SW 1271 (cell line): ENCODE results near the gene C14orf180.

Source experiments
- DNase-seq, 2 experiments: peaks; one replicate each; lab custom pipeline; 2025; lab: John Stamatoyannopoulos, UW

The C14orf180 gene

DNA sequence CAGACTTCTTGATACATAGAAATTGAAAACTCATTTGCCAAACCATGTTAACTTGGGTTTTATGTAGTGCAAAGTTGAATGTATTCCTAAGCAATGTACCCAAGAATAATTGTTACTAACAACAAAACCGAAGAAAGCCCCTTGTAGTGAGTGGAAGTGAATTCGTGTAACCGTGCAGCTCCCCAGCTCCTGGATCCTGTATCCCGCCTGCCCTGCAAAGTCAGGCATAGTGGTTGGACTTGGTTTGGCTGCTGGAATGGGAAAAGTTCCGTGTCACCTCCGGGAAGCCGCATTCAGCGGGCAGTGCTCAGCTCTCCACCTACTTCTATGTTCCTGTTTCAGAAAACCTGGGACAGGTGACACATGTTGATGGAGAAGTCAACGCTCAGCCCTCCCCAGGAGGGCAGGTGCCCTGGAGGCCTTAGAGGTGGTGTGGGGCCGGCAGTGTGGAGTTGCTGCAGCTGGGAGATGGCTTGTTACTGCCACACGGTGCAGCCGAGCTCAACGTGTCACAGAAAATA lies 29.2 kb upstream of the C14orf180 start:
- DNase-seq: no peak

DNA sequence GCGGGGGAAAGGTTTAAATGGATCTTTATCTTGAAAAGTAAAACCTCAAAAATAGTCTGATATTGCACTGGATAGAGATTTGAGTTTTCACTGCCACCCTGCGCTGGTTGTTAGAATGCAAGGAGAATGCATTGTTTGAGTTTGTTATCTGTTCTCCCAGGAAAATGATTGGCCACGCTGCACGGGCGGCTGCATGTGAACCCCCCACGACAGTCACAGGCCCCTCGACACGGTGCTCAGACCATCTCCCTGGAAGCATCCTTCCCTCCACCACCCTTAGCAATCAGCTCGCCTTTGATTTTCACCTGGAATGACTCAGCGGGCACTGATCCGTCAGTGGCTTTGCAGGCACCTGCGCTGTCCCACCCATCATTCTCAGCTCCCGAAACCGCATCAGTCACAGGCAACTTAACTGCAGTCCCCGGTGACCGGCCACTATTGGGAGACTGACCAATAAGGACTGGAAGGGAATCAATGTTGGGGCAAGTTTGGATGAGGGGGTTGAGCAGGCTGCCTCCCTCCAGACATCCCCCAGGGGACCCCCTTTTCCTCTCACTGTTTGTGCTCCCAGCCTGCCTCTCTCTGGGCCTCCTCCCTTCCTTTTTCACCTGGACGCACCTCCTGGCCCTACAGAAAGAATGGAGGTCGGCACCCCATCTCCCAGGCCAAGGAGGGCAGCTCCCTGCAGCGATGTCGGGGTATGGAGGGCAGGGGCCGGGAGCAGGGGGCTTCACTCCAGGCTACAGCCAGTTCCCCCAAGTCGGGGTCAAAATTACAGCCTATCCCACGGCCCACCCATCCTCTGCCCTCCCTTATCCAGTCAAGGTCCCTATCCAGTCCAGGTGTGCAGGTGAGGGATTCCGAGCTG lies 28.5 kb upstream of the C14orf180 start:
- DNase-seq: no peak

DNA sequence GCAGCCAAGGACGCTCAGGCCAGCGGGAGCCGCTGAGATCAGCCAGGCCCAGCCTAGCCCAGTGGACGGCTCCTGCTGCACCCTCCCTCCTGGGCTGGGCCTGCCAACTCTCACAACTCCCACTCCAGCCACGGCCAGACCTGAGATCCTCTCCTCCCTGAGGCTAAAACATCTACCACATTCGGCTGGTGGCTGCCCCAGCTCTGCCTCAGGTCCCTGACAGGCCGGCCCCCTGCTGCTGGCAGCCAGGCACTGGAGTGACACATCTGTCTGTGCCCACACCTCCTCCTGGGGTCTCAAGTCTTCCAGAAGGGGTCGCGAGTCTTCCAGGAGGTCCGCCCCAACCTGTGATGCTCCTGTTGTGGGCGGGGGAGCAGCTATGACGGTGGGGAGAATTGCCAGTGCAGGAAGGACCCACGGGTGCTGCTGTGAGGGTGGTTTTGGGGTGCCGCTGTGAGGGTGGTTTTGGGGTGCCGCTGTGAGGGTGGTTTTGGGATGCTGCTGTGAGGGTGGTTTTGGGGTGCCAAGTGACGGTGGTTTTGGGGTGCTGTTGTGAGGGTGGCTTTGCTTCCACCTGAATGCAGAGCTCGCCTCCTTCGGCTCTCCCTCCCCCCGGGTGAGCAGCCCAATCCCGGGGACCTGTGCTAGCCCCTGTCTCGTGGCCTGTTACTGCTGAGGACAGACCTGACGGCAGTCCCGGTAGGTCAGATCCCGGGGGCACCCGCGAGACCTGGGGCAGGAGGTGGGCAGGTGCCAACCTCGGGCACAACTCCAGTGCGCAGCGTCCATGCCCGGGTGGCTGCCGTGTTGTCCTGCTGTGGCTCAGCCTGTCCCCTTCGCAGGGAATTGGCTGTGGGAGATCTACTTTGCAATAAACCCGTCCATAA lies 27.5 kb upstream of the C14orf180 start:
- DNase-seq: no peak

DNA sequence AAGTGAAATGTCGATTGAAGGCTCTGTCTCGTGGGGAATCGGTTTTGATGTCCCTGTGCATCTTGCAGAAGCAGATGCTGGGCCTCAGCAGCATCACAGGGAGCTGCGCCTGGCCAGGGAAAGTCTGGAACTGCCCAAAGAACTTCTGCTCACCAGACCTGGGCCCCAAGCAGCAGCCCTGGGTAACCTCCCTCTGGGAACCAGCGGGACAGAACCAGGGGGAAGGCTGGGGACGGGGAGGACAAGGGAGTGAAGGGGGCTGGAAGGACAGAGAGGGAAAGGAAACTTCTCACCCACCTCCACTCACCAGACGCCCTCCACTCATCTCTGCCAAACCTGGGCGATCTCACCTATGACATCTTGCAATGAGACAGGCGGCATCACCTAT lies 26.8 kb upstream of the C14orf180 start:
- no peak for DNase-seq

DNA sequence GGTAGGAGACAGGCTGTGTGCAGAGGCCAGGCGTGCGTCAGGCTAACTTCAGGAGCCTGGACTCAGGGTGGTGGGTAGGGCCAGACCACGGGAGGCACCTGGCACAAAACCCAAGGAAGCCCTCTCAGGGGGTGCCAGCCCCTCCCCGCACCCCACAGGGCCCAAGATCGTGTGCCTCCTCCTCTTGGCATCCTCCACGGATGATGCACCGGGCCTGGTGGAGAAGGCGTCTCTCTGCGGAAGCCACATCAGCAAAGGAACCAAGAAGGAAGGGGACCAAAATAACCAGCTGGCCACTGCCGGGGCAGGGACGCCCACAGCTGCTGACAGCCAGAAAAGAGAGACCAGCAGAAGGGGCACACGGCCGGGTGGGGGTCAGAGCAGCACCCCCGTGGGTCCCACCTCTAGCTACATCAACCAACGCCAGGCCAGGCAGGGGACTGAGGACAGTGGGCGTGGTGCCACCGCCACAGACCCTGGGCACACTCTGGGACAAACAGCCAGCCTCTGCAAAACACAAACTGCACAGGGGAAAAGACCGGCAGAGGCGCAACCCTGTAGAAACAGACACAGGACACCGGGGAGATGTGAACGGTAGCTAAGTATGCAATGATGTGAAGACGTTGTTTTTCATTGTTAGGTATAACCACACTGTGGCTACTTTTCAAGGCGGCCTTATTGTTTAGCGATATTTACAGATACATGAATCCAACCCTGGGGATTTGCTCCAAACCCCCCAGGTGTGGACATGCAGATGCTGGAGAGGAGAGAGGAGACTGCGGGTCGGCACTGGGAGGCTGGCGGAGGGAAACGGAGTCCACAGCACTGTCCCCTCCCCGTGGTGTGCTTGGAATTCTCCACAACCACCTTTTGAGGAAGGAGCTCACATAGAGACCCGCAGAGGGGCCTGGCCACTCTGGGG lies 26.1 kb upstream of the C14orf180 start:
- DNase-seq: no peak

DNA sequence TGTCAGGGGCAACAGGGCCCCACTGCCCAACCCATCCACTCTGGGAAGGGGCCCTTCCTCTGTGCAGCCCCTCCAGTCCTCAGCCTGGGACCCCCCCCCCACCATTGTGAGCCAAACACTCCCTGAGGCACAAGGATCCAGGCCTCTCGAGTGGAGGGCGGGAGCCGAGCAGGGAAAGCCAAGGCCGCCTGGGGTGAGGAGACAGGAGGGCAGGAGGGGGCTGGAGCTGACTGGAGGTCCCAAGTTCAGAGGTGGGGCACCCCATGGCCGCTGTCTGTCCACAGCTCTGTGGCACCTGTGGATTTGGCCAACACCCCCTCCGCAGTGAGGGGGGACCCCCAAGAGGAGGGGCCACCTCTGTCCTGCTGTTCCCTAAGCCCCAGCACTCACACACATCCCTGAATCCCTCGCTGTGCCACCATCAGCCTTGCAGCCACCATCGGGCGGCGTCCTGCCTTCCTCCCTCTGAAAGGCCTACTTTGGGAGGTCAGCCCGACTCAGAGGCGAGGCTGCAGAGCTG lies 25.4 kb upstream of the C14orf180 start:
- no peak for DNase-seq

DNA sequence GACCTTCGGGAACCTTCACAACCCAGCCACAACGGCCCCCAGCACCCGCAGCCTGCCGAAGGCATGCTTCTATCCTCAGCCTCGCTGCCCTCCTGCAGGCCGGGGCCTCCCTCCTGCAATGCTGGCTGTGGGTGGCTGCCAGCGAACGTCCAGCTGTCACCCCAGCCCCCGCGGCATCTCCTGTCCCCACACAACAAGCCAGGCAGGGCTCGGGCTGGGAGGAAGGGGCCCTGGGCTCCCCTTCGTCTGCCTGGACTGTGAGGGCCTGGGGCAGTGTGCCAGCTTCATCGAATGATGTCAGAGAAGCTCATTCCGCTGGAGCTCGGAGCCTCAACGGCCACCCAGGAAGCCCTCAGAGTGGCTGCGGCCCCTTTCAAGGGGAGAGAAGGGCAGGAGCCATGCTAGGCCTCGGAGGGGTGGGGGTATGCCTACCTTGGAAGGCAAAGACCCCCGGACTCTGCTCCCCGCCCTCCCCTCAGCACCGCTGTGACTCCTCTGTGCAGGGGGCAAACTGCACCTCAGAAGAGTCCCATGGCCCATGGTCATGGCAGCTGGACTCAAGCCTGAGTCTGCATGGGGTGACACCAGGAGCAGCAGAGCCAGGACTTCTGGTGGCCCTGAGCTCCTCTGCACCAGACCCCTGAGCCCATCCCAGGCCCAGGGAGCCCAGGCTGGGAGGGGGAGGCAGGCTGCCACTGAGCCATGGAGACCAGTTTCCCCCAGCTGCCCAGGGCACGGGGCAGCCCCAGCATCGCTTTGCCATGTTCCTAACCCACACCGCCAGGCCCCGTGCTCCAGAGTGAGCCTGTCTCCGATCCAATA lies 24.7 kb upstream of the C14orf180 start:
- DNase-seq: no peak

DNA sequence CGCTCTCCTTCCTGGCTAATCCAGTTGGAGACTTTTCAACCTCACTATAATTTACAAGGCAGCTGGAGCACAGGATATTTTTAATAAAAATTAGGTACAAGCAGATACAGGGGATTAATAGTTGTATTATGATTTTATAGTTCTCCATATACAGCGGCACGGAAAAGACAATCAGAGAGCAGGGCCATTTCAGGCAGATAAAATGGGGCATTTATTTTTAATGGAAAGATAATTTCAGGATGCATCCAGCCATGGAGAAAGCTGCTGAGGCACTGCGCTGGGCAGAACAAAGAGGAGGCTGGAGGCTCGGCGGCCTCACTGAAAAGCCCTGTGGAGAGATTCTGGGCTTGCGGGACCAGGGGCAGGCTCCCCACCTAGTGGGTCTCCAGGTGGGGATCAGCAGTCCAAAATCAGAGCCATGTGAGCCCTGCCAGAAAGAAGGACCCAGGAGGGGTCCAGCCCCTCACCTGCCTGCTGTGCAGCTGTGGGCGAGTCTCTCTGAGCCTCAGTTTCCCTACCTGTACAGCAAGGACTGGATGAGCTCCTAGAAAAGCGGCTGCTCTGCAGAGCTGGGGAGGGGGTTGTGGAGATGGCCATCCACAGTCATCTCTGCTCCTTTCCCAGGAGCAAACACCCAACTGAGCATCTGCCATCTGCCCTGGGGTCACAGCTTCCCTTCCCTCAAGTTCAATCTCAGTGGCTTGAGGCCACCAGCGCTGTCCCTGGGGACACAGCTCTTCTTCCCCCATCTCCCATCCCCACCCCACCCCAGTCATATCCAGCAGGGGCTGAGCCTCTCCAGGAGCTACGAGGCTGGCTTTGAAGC lies 23.9 kb upstream of the C14orf180 start:
- no peak for DNase-seq

DNA sequence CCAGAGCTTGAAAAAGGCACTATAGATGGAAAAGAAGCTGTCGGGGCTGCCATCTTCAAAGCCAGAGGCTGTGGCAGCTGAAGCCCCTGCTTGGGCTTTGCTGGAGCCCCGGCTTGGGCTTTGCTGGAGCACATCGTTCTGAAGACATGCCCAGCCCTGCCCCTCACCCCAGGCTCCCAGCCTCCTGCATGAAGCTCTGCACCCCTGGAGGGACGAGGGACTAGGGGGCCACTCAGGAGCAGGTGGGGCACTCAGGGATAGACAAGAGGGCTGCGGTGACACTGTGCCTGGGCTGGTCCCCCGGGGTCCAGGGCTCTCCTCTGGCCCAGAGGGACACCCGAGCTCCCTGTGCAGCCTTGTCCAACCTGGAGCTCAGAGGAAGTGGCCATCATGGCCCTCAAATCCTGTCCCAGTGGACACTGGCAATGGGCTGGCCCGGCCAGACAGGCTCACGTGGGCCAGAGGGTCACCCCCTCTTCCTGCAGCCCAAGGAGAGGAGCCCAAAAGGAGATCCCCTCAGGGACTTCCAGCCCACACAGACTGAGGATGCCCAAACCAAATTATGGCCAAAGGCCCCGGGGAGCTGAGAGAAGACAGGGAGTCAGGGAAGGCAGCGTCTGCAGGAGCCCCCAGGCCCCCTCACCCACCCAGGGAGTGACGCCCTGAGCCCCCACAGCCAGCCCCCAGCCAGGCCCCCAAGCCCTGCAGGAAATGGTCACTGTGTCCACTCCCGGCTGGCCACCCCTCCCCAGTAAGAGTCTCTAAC lies 23.1 kb upstream of the C14orf180 start:
- DNase-seq: no peak

DNA sequence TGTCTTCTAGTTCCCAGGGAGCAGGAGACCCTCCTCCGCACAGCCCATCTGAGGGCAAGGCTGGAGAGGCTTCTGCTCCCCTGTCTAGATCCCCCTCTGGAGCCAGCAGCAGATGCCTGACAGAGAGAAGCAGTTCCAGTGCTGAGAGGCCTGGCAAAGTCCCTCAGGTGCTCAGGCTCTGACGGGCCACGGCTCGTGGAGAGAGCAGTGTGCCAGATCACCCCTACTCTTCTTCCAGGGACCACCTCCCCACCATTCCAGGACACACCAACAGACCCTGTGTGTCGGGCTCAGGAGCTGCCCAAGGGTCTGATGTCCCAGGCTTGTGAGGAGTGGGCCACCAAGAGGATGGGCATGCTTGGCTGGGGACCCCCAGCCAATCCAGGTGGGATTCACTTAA lies 22.5 kb upstream of the C14orf180 start:
- no peak for DNase-seq

DNA sequence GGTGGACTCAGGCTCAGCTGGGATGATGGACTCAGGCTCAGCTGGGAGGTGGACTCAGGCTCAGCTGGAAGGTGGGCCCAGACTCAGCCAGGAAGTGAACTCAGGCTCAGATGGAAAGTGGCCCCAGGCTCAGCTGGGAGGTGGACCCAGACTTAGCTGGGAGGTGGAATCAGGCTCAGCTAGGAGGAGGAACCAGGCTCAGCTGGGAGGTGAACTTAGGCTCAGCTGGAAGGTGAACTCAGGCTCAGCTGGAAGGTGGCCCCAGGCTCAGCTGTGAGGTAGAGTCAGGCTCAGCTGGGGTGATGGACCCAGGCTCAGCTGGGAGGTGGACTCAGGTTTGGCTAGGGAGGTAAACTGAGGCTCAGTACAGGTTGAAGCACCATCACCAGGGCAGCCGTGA lies 21.8 kb upstream of the C14orf180 start:
- DNase-seq: no peak

DNA sequence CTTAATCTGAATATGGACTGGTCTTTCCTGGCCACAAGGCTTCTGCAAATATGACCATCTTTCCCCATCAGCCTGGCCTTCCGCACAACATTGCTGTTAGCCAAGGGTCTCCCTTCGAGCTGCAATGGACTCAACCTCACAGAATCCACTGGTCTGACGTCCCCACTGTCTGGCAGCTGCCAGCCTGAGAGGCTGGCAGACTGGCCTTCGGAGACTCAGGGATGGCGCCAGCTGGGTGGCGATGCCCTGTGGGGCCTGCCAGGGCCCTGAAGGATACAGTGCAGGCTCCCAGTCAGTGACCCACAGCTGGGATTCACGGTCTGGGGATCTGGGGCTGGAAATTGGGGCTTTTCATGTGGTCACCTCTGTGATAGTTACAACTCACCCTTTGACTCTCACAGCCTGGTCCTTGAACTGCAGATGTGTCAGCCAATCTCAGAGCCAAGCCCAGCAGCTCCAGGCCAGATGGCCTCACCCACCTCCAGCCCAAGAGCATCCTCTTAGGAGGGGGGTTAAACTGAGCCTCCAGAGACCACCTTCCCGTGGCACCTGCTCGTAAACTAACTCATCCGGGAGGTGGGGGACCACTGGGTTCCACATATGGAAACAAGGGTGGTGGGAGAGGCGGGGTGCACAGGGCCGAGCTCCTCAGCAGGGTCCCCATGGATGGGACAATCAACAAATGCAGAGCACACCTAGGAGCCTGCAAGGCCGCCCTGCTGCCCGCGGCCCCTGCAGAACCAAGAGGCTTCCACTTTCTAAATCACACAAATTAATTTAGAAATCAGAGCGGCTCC lies 21.1 kb upstream of the C14orf180 start:
- no peak for DNase-seq

DNA sequence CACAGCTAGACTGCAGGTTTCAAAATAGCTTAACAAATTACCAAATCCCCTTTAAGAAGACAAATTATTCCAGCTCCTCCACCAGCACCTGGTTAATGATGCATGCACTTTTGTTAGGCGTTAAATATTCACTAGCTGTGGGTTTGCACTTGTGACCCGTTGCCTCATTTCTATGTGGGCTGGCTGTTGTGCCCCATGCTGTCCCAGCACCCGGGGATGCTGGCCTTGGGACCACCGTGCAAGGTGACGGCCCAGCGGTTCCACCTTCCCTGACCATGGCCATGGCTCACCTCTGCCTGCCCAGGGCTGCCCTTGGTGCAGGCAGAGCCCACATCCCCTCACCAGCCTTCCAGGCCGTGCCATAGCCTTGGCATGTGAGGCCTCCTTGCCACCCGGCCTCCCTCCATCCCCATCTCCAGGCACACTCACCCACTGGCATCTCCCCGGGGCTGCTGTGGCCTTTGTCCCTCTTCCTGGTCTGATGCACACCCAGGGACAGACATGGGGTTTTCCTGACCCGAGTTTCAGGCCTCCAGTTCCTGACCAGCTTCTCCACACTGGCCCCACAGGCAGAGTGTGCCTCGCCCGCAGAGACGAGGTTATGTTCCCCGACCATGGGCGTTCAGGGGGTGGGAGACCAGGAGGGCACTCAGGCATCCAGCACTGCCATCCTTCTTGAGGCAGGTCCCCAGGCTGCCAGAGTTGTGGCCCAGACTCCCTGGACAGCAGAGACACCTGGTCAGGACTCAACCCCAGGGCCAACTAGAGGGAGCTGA lies 20.3 kb upstream of the C14orf180 start:
- no peak for DNase-seq

DNA sequence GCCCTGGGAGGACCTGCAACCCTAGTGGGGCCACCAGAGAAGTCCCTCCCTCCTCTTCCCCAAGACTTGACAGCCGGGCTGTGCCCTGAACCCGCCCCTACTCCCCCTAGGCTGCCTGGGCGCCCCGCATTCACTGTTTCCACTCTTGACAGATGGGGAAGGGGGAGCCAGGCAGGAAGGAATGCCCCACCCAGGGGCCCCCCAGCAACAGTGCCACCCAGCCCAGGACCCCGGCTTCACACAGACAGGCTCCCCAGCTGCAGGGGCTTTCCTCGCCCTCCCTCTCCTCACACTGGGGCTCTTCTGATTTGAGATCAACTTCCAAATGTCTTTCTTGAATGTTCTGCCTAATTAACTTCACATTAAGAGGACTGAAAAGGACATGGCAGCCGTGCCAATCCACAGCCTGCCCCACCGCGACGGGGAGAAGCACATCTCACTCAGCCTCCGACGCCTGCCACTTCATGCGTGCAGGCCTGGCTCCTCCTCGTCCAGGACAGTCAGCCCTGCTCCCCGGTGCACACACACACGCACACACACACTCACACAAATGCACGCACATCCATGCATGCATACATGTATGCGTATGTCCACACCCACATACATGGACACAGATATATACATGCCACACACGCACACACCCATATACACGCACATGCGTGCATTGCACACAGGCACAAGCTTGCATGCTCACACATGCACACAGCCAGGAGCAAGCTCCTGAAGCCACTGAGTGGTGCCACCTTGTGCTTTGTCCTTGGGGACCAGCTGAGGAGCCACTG lies 19.6 kb upstream of the C14orf180 start:
- DNase-seq: no peak

DNA sequence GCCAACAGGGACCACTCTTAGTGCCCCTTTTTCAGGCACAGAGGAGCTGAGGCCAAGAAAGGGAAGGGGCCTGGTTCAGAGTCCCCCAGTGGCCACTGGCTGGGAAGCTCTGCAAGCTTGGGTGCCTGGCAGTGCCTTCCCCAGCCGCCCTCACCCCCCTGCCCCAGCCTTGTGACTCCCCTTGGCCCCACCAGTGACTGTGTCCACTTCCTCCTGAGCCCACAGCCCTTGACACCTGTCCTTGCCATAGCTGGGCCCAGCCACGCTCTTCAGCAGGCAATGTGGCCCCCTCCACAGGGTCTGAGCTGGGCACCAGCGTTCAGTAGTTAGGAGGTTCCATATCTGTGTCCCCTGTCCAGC lies 19.0 kb upstream of the C14orf180 start:
- DNase-seq: no peak

DNA sequence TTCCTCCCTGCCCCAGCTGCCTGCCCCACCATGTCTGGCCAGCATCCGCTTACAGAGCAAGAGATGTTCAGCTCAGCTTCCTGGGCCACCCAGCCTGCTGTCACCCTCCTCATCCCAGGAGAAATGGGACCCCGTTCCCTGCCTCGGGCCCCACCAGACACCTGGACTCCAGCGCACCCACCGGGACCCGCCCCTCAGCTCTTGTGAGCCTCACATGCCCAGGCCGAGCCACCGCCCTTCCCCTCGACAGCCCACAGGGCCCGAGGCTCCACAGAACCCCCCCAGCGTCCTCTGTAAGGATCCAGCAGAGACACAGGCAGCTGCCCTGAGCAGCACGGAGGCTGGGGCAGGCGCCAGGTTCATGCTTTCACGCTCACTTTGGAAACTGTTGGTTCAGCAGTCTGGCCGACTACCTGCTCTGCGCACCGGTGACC lies 18.4 kb upstream of the C14orf180 start:
- no peak for DNase-seq
